Activated naive CD4-positive, alpha-beta T cell treated with anti-CD3 and anti-CD28 coated beads, Interleukin-2, amount 10 ng/mL, durations not matched to agents 7 days and 5 days (primary cell): ENCODE measurements around the gene ICA1L.

Experiments
- CTCF ChIA-PET: fragments of 350-600 bp; sonication (Branson Sonifier 250); formaldehyde crosslinking; loops from one replicate; lab custom pipeline; 2021; ENCODE audit warnings: antibody characterized with exemption; lab: Charles Lee
- DNase-seq: peaks from one replicate; pipeline ENCODE4 v3.0.0-alpha.2; 2020
- H3K27ac Mint-ChIP-seq: one replicate; pipeline ENCODE4 v1.8.0; 2021; ENCODE audit warnings: mild to moderate bottlenecking, moderate library complexity, mixed read lengths
- H3K27me3 Mint-ChIP-seq: one replicate; pipeline ENCODE4 v1.8.0; 2021; ENCODE audit warnings: mild to moderate bottlenecking, mixed read lengths
- H3K36me3 Mint-ChIP-seq: one replicate; pipeline ENCODE4 v1.8.0; 2021; ENCODE audit warnings: mixed read lengths
- H3K4me1 Mint-ChIP-seq: one replicate; pipeline ENCODE4 v1.8.0; 2021; ENCODE audit warnings: mixed read lengths
- H3K4me3 Mint-ChIP-seq: one replicate; pipeline ENCODE4 v1.8.0; 2021; ENCODE audit warnings: mild to moderate bottlenecking, moderate library complexity, mixed read lengths
- H3K9me3 Mint-ChIP-seq: one replicate; pipeline ENCODE4 v1.8.0; 2021; ENCODE audit warnings: mixed read lengths

ICA1L gene

GRCh38 chr2:202757339-202757738 is 114.2 kb downstream of the ICA1L start:
- peaks cover 3% of the 10 kb centered on the region for H3K9me3 Mint-ChIP-seq
- CTCF ChIA-PET = no interaction called here
- H3K27me3 Mint-ChIP-seq = no peaks in the 10 kb centered on the region
- peaks cover 14% of the 10 kb centered on the region for H3K4me1 Mint-ChIP-seq
- H3K27ac Mint-ChIP-seq = no peak overlapping the region
- no peak for DNase-seq
- peaks cover 59% of the 10 kb centered on the region for H3K36me3 Mint-ChIP-seq
- H3K4me3 Mint-ChIP-seq = no peak overlapping the region

- Mint-ChIP-seq H3K4me3 (no peak overlapping the region), H3K36me3 (peaks cover 54% of the 10 kb centered on the region), H3K4me1 (peaks cover 13% of the 10 kb centered on the region), H3K27ac (no peak overlapping the region), H3K9me3 (peaks cover 3% of the 10 kb centered on the region), H3K27me3 (no peaks in the 10 kb centered on the region)
- DNase-seq = no peak
- CTCF ChIA-PET = no interaction called here
Observed at GRCh38 chr2:202756598-202756997, 115.0 kb downstream of the ICA1L start.

GRCh38 chr2:202754936-202755335 is 116.6 kb downstream of the ICA1L start:
- Mint-ChIP-seq H3K4me1 (peaks cover 20% of the 10 kb centered on the region), H3K36me3 (peaks cover 47% of the 10 kb centered on the region), H3K27me3 (no peaks in the 10 kb centered on the region), H3K4me3 (no peak overlapping the region), H3K27ac (no peak overlapping the region), H3K9me3 (peaks cover 3% of the 10 kb centered on the region)
- DNase-seq = no peak
- CTCF ChIA-PET = no interaction called here

- no peak for DNase-seq
- no peak overlapping the region for H3K27ac Mint-ChIP-seq
- H3K4me3 Mint-ChIP-seq = no peak overlapping the region
- no peaks in the 10 kb centered on the region for H3K27me3 Mint-ChIP-seq
- H3K9me3 Mint-ChIP-seq = peaks cover 6% of the 10 kb centered on the region
- peaks cover 22% of the 10 kb centered on the region for H3K4me1 Mint-ChIP-seq
- CTCF ChIA-PET = interaction anchor here (0.6 kb wide), 1 partner anchor 46 kb away, joined by 3 read pairs; no protein-coding TSS in a partner anchor
- H3K36me3 Mint-ChIP-seq = peaks cover 36% of the 10 kb centered on the region
Observed at GRCh38 chr2:202752071-202752470, 119.5 kb downstream of the ICA1L start.

- peaks cover 22% of the 10 kb centered on the region for H3K4me1 Mint-ChIP-seq
- CTCF ChIA-PET = no interaction called here
- no peak overlapping the region for H3K27ac Mint-ChIP-seq
- H3K36me3 Mint-ChIP-seq = peaks cover 34% of the 10 kb centered on the region
- peaks cover 8% of the 10 kb centered on the region for H3K9me3 Mint-ChIP-seq
- no peak overlapping the region for H3K4me3 Mint-ChIP-seq
- H3K27me3 Mint-ChIP-seq = no peaks in the 10 kb centered on the region
- no peak for DNase-seq
Observed at GRCh38 chr2:202750763-202751427, 120.7 kb downstream of the ICA1L start.

- peaks cover 22% of the 10 kb centered on the region for H3K4me1 Mint-ChIP-seq
- DNase-seq = no peak
- H3K36me3 Mint-ChIP-seq = peaks cover 34% of the 10 kb centered on the region
- no peak overlapping the region for H3K27ac Mint-ChIP-seq
- CTCF ChIA-PET = no interaction called here
- H3K27me3 Mint-ChIP-seq = no peaks in the 10 kb centered on the region
- H3K4me3 Mint-ChIP-seq = no peak overlapping the region
- peaks cover 16% of the 10 kb centered on the region for H3K9me3 Mint-ChIP-seq
Observed at GRCh38 chr2:202749477-202749876, 122.1 kb downstream of the ICA1L start.

GRCh38 chr2:202743613-202744012 is 128.0 kb downstream of the ICA1L start:
- Mint-ChIP-seq H3K27ac (no peak overlapping the region), H3K9me3 (peaks cover 37% of the 10 kb centered on the region), H3K4me1 (no peaks in the 10 kb centered on the region), H3K27me3 (no peaks in the 10 kb centered on the region), H3K36me3 (peaks cover 49% of the 10 kb centered on the region), H3K4me3 (no peak overlapping the region)
- CTCF ChIA-PET = no interaction called here
- no peak for DNase-seq

- H3K27ac Mint-ChIP-seq = no peak overlapping the region
- H3K9me3 Mint-ChIP-seq = peaks cover 15% of the 10 kb centered on the region
- no peaks in the 10 kb centered on the region for H3K27me3 Mint-ChIP-seq
- DNase-seq = no peak
- CTCF ChIA-PET = no interaction called here
- peaks cover 54% of the 10 kb centered on the region for H3K36me3 Mint-ChIP-seq
- no peak overlapping the region for H3K4me3 Mint-ChIP-seq
- H3K4me1 Mint-ChIP-seq = peaks cover 12% of the 10 kb centered on the region
Observed at GRCh38 chr2:202736826-202737225, 134.7 kb downstream of the ICA1L start.

GRCh38 chr2:202726070-202726469 is 145.5 kb downstream of the ICA1L start:
- CTCF ChIA-PET = no interaction called here
- H3K4me1 Mint-ChIP-seq = peaks cover 4% of the 10 kb centered on the region
- DNase-seq = no peak
- H3K27ac Mint-ChIP-seq = no peak overlapping the region
- no peaks in the 10 kb centered on the region for H3K9me3 Mint-ChIP-seq
- peaks cover 46% of the 10 kb centered on the region for H3K36me3 Mint-ChIP-seq
- H3K27me3 Mint-ChIP-seq = no peaks in the 10 kb centered on the region
- no peak overlapping the region for H3K4me3 Mint-ChIP-seq

- Mint-ChIP-seq H3K27ac (no peak overlapping the region), H3K4me3 (no peak overlapping the region), H3K4me1 (peaks cover 4% of the 10 kb centered on the region), H3K27me3 (no peaks in the 10 kb centered on the region), H3K9me3 (no peaks in the 10 kb centered on the region), H3K36me3 (peaks cover 29% of the 10 kb centered on the region)
- CTCF ChIA-PET = no interaction called here
- no peak for DNase-seq
Observed at GRCh38 chr2:202723746-202724145, 147.8 kb downstream of the ICA1L start.
